HUES6 (cell line): ENCODE results near the gene SLC4A4.

Experiments used
- H3K27ac ChIP-seq: 2 replicates; pipeline ENCODE4 v1.7.0; 2013; ENCODE audit warnings: low read depth, mild to moderate bottlenecking, low read length, inconsistent platforms
- H3K27me3 ChIP-seq: 2 replicates; pipeline ENCODE4 v1.6.1; 2013; ENCODE audit warnings: low read length; ENCODE audit not compliant: control insufficient read depth, insufficient read depth
- H3K36me3 ChIP-seq: 2 replicates; pipeline ENCODE4 v1.6.1; 2013; ENCODE audit warnings: low read length; ENCODE audit not compliant: control insufficient read depth, insufficient read depth
- H3K4me1 ChIP-seq: 2 replicates; pipeline ENCODE4 v1.6.1; 2013; ENCODE audit warnings: low read length; ENCODE audit not compliant: control insufficient read depth, insufficient read depth
- H3K4me3 ChIP-seq: 2 replicates; pipeline ENCODE4 v1.5.1; 2013; ENCODE audit warnings: low read depth, low read length
- H3K9ac ChIP-seq: one replicate; pipeline ENCODE4 v1.6.1; 2013; ENCODE audit warnings: mild to moderate bottlenecking, low read length
- H3K9me3 ChIP-seq: 2 replicates; pipeline ENCODE4 v1.6.1; 2013; ENCODE audit warnings: low read depth, low read length; ENCODE audit not compliant: control insufficient read depth, insufficient read depth

SLC4A4 gene

DNA sequence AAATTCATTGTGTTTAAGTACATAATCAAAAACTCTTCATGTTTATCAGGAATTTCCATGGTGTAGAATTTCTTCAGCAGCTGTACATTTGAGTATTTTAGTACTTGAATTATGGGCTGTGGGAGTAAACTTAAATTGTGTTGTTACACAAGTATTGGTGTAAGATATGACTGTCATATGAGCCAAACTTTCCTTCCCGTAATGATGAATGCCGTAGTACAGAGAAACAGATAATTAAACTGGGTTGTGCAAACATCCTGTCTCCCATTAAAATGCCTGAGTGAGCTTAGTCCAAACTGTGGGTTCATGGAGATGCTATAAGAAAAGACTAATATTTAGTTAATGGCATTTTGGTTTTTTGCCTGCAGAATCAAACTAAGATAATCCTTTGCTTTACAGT lies 159.2 kb downstream of the SLC4A4 start:
- no peaks in the 10 kb centered on the region for H3K36me3 ChIP-seq
- no peaks in the 10 kb centered on the region for H3K27me3 ChIP-seq
- H3K9ac ChIP-seq, result no peak overlapping the region
- no peaks in the 10 kb centered on the region for H3K9me3 ChIP-seq
- H3K4me1 ChIP-seq, result no peaks in the 10 kb centered on the region
- no peak overlapping the region for H3K4me3 ChIP-seq
- no peak overlapping the region for H3K27ac ChIP-seq

- Histone ChIP-seq H3K36me3 (no peaks in the 10 kb centered on the region), H3K4me1 (no peaks in the 10 kb centered on the region), H3K9ac (no peak overlapping the region), H3K9me3 (no peaks in the 10 kb centered on the region), H3K4me3 (no peak overlapping the region), H3K27ac (no peak overlapping the region), H3K27me3 (no peaks in the 10 kb centered on the region)
Observed at GRCh38 chr4:71498625-71499024, 159.8 kb downstream of the SLC4A4 start.

DNA sequence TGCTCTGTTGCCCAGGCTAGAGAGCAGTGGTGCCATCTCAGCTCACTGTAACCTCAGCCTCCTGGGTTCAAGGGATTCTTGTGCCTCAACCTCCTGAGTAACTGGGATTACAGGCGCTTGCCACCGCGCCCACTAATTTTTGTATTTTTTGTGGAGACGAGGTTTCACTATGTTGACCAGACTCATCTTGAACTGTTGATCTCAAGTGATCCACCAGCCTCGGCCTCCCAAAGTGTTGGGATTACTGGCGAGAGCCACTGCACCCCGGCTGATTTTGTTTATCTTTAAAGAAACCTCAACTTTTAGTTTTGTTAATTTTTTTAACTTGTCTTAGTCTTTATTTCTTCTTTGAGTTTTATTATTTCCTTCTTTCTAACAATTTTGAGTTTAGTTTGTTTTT lies 163.2 kb downstream of the SLC4A4 start:
- Histone ChIP-seq H3K9me3 (0 out of 2 replicates have a peak, but pooled peaks cover 2% of the 10 kb centered on the region), H3K4me3 (no peak overlapping the region), H3K27me3 (no peaks in the 10 kb centered on the region), H3K9ac (no peak overlapping the region), H3K36me3 (no peaks in the 10 kb centered on the region), H3K27ac (no peak overlapping the region), H3K4me1 (no peaks in the 10 kb centered on the region)

DNA sequence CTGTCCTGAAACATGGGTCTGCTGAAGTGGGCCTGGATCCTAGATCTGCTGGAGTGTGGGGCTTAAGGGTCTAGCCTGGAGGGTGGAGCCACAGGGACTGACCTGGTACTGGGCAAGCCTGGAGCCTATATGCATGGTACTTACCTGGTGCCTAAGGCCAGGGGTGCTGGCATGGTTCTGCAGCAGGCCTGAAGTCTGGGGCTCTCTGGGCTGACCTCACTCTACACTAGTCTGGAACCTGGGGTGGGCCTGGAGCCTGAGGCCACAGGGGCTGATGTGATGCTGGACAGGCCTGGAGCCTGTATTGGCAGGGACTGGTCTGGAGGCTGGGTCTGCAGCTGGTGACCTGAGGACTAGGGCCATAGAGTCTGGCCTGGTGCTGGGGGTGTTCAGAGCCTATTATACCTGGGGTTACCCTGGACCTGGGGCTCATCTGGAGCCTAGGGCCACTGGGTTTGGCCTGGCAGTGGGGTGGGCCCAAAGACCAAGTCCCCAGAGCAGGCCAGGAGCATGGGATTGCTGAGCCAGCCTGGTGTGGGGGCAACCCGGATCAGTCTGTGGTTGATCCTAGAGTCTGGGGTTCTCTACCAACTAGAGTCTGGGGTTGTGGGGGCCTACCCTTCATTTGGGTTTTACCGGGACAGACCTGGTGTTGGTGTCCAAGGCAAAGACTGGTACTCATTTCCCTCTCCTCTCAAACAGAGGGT lies 179.6 kb downstream of the SLC4A4 start:
- Histone ChIP-seq H3K27ac (no peak overlapping the region), H3K9me3 (peaks cover 6% of the 10 kb centered on the region; the same call in 1 of the 2 replicates), H3K9ac (no peak overlapping the region), H3K4me1 (no peaks in the 10 kb centered on the region), H3K27me3 (no peaks in the 10 kb centered on the region), H3K4me3 (no peak overlapping the region), H3K36me3 (no peaks in the 10 kb centered on the region)

DNA sequence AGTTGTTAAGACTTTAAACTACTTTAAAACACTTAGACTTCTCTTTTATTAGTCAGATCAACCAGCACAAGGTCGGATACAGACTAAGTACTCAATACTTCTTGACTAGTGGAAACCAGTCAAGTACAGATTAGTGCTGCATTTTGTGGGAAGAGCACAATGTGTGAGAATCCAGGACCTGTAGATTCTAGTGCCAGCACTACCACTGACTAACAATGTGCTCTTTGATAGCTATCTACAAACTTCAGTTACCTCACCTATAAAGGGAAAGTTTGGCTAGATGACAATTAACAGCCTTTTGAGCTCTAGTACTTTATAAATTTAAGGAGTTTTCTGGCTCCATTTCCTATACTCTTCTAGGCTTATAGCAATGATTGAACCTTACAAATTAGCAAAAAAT lies 181.5 kb downstream of the SLC4A4 start:
- H3K4me1 ChIP-seq, result no peaks in the 10 kb centered on the region
- no peak overlapping the region for H3K9ac ChIP-seq
- no peaks in the 10 kb centered on the region for H3K27me3 ChIP-seq
- H3K4me3 ChIP-seq, result no peak overlapping the region
- no peak overlapping the region for H3K27ac ChIP-seq
- no peaks in the 10 kb centered on the region for H3K36me3 ChIP-seq
- H3K9me3 ChIP-seq, result peaks cover 6% of the 10 kb centered on the region; the same call in 1 of the 2 replicates

GRCh38 chr4:71520850-71521249 lies 182.0 kb downstream of the SLC4A4 start:
- Histone ChIP-seq H3K9me3 (peaks cover 6% of the 10 kb centered on the region; the same call in 1 of the 2 replicates), H3K4me1 (no peaks in the 10 kb centered on the region), H3K9ac (no peak overlapping the region), H3K27ac (no peak overlapping the region), H3K36me3 (no peaks in the 10 kb centered on the region), H3K4me3 (no peak overlapping the region), H3K27me3 (no peaks in the 10 kb centered on the region)

- Histone ChIP-seq H3K36me3 (no peaks in the 10 kb centered on the region), H3K27ac (no peak overlapping the region), H3K9ac (no peak overlapping the region), H3K4me1 (no peaks in the 10 kb centered on the region), H3K27me3 (no peaks in the 10 kb centered on the region), H3K9me3 (no peaks in the 10 kb centered on the region), H3K4me3 (no peak overlapping the region)
Observed at GRCh38 chr4:71524756-71525155, 185.9 kb downstream of the SLC4A4 start.

DNA sequence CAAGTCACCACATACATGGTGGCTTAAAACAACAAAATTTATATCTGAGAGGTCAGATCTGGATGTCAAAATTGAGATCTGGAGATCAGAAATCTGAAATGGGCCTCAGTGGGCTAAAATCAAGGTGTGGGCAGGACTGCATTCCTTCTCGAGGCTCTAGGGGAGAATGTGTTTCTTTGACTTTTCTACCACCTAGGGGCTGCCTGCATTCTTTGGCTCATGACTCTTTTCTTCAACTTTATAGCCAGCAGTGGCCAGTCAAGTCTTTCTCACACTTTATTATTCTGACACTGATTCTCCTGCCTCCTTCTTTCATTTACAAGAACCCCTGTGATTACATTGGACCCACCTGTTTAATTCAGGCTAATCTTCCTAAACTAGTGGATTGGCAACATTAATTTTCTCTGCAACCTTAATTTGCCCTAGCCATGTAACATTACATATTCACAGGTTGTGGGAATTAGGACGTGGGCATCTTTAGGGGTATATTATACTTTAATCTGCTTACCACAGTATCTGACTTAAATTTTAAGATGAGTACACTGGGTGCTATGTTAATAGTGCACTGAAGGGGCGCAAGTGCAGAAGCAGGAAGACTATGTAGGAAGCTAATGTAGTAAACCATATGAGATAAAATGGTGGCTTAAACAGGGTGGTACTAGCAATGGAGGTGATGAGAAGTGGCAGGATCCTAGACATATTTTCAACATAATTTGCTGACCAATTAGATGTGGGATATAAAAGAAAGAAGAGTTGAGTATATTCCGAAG lies 188.0 kb downstream of the SLC4A4 start:
- H3K9me3 ChIP-seq, result no peaks in the 10 kb centered on the region
- H3K4me3 ChIP-seq, result no peak overlapping the region
- H3K9ac ChIP-seq, result no peak overlapping the region
- no peaks in the 10 kb centered on the region for H3K27me3 ChIP-seq
- H3K4me1 ChIP-seq, result no peaks in the 10 kb centered on the region
- H3K36me3 ChIP-seq, result no peaks in the 10 kb centered on the region
- H3K27ac ChIP-seq, result no peak overlapping the region

GRCh38 chr4:71532407-71532806 lies 193.6 kb downstream of the SLC4A4 start:
- H3K9me3 ChIP-seq, result no peaks in the 10 kb centered on the region
- no peaks in the 10 kb centered on the region for H3K36me3 ChIP-seq
- H3K4me1 ChIP-seq, result no peaks in the 10 kb centered on the region
- no peak overlapping the region for H3K4me3 ChIP-seq
- no peak overlapping the region for H3K27ac ChIP-seq
- no peaks in the 10 kb centered on the region for H3K27me3 ChIP-seq
- H3K9ac ChIP-seq, result no peak overlapping the region

- H3K4me1 ChIP-seq, result no peaks in the 10 kb centered on the region
- no peak overlapping the region for H3K4me3 ChIP-seq
- no peaks in the 10 kb centered on the region for H3K36me3 ChIP-seq
- no peak overlapping the region for H3K27ac ChIP-seq
- H3K27me3 ChIP-seq, result no peaks in the 10 kb centered on the region
- H3K9ac ChIP-seq, result no peak overlapping the region
- H3K9me3 ChIP-seq, result no peaks in the 10 kb centered on the region
Observed at GRCh38 chr4:71533121-71533520, 194.3 kb downstream of the SLC4A4 start.

GRCh38 chr4:71537551-71538065 lies 198.8 kb downstream of the SLC4A4 start:
- Histone ChIP-seq H3K9ac (no peak overlapping the region), H3K9me3 (no peaks in the 10 kb centered on the region), H3K36me3 (no peaks in the 10 kb centered on the region), H3K27me3 (no peaks in the 10 kb centered on the region), H3K27ac (no peak overlapping the region), H3K4me1 (no peaks in the 10 kb centered on the region), H3K4me3 (no peak overlapping the region)
